Mammary epithelial cell (primary cell): ENCODE measurements around the gene PRKCH.

Experiments
- EZH2 ChIP-seq: IDR thresholded peaks from 2 replicates; pipeline ENCODE4 v1.6.1; 2012; ENCODE audit warnings: low read length, inconsistent platforms, borderline replicate concordance
- TF ChIP-seq, protein P1 (sequence below), 2 donors: IDR thresholded peaks in 1 of 2; conservative IDR thresholded peaks in 1 of 2; 2 replicates each; pipeline ENCODE4 v1.5.1; 2011 to 2012; ENCODE audit warnings: inconsistent platforms in 2 of 2, low read length in 2 of 2, mild to moderate bottlenecking in 2 of 2, control low read depth in 1 of 2, low read depth in 1 of 2; ENCODE audit not compliant: insufficient read depth in 1 of 2; ENCODE audit errors: extremely low read depth in 1 of 2

GRCh38 chr14:61435563-61436337, 114.4 kb downstream of the PRKCH start:
- TF ChIP-seq, protein P1, sequence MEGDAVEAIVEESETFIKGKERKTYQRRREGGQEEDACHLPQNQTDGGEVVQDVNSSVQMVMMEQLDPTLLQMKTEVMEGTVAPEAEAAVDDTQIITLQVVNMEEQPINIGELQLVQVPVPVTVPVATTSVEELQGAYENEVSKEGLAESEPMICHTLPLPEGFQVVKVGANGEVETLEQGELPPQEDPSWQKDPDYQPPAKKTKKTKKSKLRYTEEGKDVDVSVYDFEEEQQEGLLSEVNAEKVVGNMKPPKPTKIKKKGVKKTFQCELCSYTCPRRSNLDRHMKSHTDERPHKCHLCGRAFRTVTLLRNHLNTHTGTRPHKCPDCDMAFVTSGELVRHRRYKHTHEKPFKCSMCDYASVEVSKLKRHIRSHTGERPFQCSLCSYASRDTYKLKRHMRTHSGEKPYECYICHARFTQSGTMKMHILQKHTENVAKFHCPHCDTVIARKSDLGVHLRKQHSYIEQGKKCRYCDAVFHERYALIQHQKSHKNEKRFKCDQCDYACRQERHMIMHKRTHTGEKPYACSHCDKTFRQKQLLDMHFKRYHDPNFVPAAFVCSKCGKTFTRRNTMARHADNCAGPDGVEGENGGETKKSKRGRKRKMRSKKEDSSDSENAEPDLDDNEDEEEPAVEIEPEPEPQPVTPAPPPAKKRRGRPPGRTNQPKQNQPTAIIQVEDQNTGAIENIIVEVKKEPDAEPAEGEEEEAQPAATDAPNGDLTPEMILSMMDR (conservative IDR thresholded peaks at IDR 0.05 in 1 of 2, IDR thresholded peaks at IDR 0.05 in 1 of 2; ENCODE audit: extremely low read depth in 1 of 2, insufficient read depth in 1 of 2, low read depth in 1 of 2, low read length in 2 of 2) = no peak
- no peak for TF ChIP-seq EZH2
